Fibroblast of peridontal ligament (primary cell): Measurements from ENCODE around the gene GOLGA7B.
A peak's percentile ranks its signal among the peaks of the same experiment; 100 is the strongest.

Experiments used
- DNase-seq: peaks from one replicate; pipeline ENCODE4 v3.0.0-alpha.2; 2010; ENCODE audit errors: extremely low read depth

GOLGA7B gene

GRCh38 chr10:97868134-97868685 lies 18.6 kb downstream of the GOLGA7B start:
- no peak for DNase-seq

GRCh38 chr10:97869091-97870042 lies 19.7 kb downstream of the GOLGA7B start:
- DNase-seq, result peak; percentile 77

GRCh38 chr10:97870990-97871389 lies 21.3 kb downstream of the GOLGA7B start:
- DNase-seq, result no peak

GRCh38 chr10:97873569-97873968 lies 23.9 kb downstream of the GOLGA7B start:
- DNase-seq, result no peak

- DNase-seq, result no peak
Measured at GRCh38 chr10:97874332-97874731, 24.7 kb downstream of the GOLGA7B start.

GRCh38 chr10:97875391-97875790 lies 25.7 kb downstream of the GOLGA7B start:
- no peak for DNase-seq

- DNase-seq, result no peak
Measured at GRCh38 chr10:97876402-97876801, 26.8 kb downstream of the GOLGA7B start.

GRCh38 chr10:97879241-97879640 lies 29.6 kb downstream of the GOLGA7B start:
- DNase-seq, result no peak

- DNase-seq, result no peak
Measured at GRCh38 chr10:97880109-97880508, 30.5 kb downstream of the GOLGA7B start.

GRCh38 chr10:97882142-97883091 lies 32.8 kb downstream of the GOLGA7B start:
- peak; percentile 80 for DNase-seq

- no peak for DNase-seq
Measured at GRCh38 chr10:97883092-97883485, 33.4 kb downstream of the GOLGA7B start.

- no peak for DNase-seq
Measured at GRCh38 chr10:97886286-97886685, 36.6 kb downstream of the GOLGA7B start.

GRCh38 chr10:97887399-97887798 lies 37.8 kb downstream of the GOLGA7B start:
- no peak for DNase-seq

- no peak for DNase-seq
Measured at GRCh38 chr10:97888134-97888533, 38.5 kb downstream of the GOLGA7B start.

GRCh38 chr10:97888641-97889262 lies 39.1 kb downstream of the GOLGA7B start:
- DNase-seq, result peak; percentile 42

- DNase-seq, result peak; percentile 5
Measured at GRCh38 chr10:97889461-97890265, 40.0 kb downstream of the GOLGA7B start.

- DNase-seq, result no peak
Measured at GRCh38 chr10:97891497-97892167, 42.0 kb downstream of the GOLGA7B start.

- DNase-seq, result no peak
Measured at GRCh38 chr10:97892506-97892905, 42.9 kb downstream of the GOLGA7B start.

GRCh38 chr10:97892939-97893338 lies 43.3 kb downstream of the GOLGA7B start:
- no peak for DNase-seq

- no peak for DNase-seq
Measured at GRCh38 chr10:97894092-97894491, 44.4 kb downstream of the GOLGA7B start.
